GM18517 (cell line): ENCODE data around the gene AMFR.

Experiments
- ATAC-seq: cut with Tn5 transposase; IDR thresholded peaks from one replicate; pipeline ENCODE4 v1.9.1; 2021; ENCODE audit warnings: mild to moderate bottlenecking, moderate library complexity; ENCODE audit not compliant: unreplicated experiment

AMFR gene

DNA sequence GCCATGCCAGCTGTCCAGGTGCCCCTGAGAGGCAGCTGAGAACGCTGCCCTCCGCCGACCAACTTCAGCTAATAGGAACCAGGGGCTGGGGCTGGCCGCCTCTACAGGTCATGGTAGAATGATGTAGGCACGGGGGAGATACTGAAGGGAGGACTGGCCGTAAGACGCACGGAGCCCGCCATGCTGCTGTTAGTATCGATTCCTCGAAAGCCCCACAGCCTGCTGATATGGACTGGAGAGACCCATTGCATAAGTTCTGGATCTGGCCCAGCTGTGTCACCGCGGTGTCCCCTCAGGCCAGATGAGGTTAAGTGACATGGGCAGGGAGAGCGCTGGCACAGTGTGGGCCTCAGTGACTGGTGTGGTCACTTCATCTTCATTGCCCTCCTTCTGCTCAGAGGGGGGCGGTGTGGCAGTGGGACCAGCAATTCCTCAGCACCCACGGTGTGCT, 75.6 kb downstream of the AMFR start:
- ATAC-seq, result no peak

DNA sequence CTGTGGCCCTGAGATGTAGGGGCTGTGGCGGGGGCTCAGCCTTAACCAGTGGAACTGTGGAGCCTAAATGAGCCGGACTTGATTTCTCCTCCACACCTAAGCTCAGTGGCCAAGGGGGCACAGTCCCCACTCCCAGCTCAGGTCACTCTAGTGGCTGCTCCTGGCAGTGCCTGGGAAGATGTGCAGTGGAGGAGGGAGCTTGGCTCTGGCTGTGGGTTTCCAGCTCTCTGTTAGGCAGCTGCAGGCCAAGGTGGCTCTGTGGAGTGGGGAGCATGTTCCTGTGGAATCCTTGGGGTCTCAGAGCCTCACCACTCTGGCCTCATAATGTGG, 76.3 kb downstream of the AMFR start:
- ATAC-seq, result no peak

DNA sequence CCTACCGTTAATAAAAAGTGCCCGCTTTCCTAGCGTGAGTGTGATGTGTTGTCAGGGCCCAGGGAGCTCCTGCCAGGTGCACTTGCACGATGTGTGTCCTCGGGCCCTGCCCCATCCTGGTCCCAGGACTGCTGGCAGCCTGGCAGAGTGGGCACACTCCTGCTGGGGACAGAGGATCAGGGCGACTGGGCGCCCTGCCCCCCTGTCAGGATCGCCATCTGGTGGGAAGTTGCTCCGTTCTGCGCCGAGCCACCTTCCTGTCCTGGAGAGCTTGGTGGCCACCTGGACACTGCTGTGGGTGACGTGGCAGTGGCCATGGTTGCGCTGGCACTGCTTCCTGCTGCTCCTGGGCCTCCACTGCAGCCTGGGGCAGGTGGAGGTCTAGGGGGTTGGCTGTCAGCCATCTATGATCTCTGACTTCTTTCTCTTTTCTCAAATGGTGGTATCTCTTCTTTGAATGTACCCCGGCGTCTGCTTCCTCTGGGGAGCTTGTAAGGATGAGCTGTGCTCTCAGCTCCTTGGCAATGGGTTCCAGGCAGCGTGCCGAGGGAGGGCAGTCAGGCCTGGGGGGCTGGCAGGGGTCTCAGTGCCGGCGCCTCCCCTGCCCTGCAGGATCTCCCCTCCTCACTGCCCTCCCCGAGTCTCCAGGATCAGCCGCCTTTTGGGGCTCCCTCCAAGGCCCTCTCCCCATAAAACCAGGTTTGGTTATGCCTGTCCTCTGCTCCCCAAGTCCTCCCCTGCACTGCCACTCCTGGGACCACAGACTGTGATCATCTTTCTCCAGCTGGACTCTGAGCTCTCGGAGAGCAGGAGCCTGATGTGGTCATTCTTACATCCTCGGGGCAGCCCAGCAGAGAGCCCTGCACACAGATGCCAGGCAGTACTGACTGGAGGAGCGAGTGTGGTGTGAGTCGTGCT, 76.9 kb downstream of the AMFR start:
- ATAC-seq, result no peak

DNA sequence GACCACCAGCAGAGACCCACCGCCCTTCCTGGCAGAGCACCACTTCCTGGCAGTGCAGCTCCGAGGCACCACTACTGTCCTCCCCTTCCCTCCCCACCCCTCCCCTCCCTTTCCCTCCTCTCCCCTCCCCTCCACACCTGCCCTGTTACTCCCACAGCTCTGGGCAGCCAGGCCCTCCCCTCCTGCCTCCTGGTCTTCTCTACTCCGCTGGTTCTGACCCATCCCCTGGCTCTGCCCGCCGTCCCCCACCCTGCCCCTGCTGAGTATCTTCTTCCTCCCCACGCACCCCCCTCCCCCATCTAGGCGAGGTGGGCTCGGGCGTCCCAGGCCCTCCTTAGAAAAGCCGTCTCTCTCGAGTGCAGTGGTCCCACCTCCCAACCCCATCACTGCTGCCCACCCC, 77.7 kb downstream of the AMFR start:
- ATAC-seq, result no peak

DNA sequence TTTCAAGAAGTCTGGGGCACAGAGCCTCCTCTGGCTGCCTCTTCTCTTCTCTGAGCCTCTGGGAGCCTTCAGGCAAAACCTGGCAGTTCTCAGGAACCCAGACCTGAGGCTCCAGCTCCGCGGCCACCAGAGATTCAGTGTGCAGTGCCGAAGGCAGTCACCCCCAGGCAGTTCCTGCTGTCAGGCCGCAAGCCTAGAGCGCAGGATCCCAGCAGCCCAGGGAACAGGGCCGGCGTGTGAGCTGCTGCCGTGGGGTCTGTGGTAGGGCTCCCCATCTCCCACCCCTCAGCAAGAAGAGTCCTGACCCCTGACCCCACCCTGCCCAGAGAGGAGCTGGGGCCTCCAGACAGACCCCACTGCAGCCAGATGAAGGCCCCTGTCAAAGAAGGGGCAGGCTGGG, 78.2 kb downstream of the AMFR start:
- no peak for ATAC-seq

DNA sequence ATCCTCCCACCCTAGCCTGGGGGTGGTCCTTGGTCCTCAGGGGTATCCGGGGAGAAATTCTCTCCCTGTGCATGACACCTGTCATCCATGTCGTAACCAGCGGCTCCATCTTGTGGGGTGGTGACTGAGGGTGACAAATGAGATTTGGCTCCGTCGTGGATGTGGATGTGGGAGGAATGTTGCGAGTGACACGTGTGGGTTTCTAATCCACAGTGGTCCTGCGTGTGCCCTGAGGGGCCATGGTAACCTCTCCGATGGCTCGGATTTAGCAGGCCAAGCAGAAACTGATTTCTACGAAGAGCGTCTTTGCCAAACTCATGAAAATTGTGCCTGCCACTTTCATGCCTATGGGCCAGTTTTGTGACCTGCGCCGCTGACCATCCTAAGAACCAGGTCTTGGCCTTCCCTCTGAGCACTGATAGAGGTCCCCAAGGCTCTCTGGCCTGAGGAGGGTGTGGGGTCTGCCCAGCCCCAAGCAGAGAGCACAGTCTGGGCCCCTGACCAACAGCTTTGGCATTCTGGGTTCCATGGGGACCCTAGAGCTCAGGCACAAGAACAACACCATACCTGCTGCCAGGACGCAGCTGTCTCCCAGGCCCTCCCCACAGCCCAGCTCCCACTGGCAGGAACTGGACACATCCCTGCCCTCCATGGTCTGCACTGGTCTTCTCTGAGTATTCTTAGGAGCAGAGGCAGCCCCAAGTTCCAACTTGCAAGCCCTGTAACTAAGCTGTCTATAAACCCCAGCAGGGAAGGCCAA, 79.0 kb downstream of the AMFR start:
- no peak for ATAC-seq

DNA sequence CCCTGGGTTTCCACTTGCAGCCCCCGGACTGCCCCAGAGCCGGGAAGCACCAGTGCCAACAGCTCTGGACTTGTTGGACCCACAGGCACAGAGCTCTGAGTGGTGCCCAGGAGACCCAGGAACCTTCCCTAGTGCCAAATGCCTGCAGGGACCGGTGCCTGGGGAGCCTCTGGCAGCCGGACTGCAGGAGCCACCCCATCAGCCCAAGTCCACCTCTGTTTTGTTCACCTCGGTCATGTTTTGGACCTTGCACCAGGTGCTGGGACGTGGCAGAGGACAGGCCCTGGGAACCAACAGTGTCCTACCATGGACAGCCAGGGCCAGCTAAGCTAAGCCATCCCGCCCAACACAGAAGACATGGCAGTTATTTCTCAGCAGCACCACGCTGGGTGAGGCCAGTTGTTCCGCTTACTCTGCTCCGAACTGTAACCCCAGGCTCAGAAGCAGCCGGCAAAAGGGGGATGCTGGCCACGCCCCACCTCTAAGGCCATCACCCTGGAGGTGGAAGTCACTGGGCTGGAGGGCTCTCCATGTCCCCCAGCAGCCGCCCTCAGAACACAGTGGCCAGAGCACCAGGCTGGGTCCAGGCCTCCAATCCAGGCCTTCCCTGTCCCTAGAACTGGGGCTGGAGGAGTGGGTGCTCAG, 79.8 kb downstream of the AMFR start:
- no peak for ATAC-seq

DNA sequence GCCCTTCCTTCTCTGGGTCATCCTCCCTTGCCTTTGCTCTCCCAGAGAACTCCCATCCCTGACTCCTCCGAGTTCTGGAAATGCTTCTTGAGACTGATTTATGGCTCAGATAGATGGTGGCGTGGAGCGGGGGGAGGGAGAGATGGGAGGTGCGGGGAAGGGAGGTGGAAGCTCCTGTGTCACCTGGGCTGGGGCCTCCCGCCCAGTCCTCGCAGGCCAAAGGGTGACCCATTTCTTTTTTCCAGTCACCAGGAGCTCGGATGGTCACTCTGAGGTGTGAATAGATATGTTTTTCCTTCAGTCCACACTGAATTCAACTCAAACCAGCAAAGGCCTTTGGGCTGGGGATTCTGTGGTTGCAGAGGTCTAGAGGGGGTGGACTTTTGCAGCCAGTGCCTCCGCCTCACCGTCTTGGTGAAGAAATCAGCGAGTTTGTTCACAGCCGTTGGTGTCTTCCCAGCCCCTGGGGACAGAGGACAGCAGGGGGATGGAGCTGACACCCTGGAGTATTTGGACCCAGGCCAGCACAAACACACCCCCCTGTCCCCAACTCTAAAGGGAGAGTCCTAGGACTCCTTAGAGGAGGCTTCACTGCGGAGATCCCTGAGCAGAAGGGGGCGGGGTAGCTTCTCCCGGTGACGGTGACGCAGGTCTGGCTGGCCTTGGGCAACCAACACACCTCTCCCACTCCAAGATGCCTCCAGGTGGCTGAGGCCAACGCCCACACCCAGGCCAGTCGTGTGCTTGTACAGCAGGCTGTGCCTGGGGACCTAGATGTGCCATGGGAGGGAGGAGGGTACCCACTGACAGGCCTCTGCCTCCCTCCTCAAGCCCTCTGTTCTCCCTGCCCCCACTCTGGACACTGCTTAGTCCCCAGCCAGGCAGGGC, 80.6 kb downstream of the AMFR start:
- ATAC-seq, result no peak

DNA sequence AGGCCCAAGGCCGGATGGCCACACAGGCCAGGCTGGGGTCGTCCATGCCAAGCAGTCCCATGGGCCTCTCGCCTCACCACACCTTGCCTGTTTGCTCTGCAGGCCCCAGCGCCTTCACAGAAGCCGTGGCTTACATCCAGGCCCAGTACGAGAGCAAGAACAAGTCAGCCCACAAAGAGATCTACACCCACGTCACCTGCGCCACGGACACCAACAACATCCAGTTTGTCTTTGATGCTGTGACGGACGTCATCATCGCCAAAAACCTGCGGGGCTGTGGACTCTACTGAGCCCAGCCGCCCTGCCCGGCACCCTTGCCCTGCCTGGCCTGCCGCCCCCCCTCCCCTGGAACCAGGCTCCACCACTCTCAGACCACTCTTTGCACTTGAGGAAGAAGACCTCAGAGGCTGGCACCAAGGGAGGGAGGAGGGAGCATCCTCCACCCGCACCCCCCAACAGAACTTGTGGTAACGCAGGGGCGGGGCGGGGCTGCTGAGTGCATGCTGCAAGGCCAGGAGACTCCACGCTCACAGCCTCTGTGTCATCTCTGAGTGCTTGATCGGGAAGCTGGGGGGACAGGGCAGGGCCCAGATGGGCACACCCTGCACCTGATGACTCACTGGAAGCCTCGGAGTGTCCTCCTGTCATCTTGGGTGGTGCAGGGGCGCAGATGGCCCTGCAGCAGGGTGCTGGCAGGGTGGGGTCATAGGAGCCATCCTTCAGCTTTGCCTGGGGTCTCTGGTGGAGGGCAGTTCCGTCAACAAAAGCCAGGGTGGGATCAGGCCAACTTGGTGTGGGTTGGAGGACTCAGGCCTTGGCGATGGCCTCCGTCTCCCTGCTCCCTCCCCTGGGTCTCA, 81.5 kb downstream of the AMFR start:
- ATAC-seq, result no peak

DNA sequence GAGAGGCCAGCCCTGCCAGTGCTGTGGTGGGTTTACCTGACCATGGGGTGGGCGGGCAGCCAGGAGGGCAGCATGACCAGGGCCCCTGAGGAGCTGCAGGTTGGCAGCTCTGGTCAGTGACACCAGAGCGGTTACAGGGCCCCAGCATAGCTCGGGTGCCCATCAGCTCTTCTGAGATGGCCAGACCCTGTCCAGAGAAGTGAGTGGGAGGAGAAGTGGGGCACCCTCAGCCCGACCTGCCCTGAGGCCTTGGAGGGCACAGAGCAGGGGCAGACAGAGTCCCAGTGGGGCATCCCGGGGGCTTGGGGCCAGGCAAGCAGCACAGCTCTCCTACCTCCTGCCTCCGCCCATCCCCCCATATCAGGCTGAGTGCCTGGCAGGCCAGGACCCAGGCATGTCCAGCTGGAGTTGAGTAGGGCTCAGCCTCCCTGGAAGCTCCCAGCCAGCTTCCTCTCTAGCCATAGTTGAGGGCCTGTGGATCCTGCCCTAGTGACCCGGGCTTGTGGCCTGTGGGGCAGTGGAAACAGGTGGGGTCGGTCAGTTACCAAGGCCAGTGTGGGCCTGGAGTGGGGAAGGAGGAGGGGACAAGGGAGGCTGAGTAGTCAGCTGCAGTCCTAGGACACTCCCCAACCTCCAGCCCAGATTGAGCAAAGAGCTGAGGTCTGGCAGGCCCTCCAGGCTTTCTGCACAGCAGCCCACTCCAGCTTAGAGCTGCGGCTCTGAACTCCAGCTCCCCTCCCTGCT, 83.5 kb downstream of the AMFR start:
- ATAC-seq, result no peak

DNA sequence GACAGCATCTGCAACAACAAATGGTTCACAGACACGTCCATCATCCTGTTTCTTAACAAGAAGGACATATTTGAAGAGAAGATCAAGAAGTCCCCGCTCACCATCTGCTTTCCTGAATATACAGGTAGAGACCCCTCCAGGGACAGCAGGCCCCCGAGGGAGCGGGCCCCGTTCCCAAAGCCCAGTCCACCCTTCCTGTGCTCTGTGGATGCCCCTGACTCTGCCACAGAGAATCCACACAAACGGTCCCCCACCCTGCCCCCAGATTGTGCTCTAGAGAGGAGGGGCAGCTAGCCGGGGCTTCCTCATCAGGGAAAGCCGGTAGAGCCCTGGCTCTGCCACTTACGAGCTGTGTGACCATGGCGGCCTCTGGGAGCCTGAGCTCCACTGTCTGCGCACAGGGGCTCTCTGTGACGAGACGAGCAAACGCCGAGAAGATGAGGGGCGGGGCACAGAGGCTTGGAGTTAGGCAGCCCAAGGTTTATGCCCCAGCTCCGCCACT, 84.4 kb downstream of the AMFR start:
- no peak for ATAC-seq

DNA sequence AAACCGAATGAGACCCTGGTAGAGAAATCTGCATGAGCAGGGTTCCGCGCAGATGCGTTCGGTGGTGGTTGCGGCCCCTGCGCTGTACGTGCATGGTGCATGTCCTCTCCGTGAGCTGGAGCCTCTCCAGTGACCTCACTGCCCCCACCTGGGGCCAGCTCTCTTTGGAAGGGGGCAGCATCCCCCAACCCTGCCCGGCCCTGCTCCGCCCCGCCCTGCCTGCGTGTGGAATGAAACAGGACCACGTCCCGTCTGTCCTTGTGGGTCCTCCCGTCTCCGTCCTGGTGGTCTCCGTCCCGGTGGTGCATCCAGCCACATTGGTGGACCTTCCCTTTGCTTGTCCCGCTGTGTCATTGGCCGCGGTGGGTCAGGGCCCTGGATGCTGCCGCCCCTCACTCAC, 84.9 kb downstream of the AMFR start:
- no peak for ATAC-seq

DNA sequence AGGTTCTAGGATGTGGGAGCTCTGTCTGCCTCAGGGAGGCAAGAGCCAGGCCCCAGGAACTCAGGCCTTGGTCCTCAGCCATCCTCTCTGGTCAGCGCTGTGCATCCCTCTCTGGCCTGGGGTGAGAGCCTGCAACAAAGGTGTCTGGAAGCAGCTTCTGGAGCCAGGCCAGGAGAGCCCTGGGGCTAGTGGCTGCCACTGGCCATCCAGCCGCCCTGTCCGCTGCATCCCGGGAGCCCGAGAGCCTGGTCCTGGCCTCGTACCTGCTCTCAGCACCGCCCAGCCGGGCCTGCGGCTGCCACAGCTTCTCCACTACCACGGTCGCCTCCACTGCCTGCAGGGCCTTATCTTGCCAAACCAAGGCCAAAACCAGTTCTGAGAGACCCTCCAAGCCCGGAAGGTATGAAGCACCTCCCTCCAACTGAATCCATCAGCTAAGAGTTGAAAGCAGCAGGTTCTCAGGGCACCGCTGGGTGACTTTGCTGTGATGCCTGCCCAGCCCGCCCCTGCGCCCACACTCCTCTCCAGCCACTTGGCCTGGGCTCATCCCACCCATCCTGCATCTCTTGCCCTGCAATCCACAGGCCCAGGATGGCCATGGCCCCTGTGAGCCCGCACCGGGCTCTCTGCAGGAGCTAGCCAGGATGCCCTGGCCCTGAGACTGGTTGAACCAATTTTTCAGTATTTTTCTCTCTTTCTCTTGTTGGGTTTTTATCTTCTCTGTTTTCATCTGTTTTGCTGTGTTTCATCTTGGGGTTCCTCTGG, 85.7 kb downstream of the AMFR start:
- ATAC-seq, result no peak

DNA sequence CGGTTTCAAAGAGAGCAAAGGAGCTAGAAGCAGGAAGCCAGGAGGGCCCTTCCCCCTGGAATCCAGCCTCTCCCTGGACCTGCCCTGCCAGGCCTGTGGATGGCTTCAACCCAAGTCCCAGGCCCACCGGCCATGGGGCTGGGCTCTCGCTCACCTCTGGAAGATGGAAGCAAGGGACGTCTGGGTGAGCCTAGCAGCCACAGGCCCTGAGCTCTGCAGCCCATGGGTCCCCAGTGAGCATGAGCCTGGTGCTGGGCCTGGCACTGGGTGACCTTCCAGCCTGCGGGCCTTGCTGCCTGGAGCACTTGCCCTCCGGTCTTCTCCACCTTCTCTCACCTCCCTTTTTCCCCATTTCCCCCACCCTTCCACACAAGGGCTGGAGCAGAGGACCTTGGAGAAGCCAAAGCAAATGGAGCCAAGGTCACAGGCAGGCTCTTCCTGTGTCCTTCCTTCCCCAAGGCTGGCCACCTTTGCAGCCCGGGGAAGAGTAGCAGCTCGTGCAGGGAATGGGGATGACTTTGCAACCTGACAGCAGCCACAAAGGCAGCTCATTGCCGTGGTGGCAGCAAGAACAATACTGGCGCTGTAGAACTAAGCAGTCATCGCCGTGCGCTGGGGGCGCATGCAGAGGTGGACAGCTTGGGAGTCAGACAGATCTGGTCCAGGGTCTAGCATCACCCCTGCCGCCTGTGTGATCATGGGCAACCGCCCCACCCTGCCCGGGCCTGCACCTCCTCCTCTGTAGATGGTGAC, 86.6 kb downstream of the AMFR start:
- no peak for ATAC-seq

DNA sequence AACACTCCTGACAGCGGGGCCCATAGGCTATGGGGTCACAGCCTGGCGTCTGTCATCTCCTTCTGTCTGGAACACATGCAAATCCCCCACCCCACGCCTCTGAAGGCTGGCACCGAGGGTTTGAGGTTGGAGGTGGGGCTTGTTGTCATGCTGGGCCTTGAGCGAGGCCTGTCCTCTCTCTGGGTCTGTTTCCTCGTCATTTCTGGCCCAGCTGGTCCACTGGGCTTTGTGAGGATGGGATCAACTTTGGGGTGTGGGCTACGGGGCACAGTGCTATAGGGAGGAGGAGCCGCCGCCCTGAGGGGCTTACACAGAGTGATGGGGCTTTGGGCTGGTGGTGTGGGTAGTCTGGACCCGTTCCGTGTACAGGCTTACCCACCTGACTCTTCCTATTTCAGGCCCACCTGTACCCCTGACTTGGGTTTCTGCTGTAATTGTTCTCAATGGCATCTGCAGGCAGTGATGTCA, 87.5 kb downstream of the AMFR start:
- no peak for ATAC-seq

DNA sequence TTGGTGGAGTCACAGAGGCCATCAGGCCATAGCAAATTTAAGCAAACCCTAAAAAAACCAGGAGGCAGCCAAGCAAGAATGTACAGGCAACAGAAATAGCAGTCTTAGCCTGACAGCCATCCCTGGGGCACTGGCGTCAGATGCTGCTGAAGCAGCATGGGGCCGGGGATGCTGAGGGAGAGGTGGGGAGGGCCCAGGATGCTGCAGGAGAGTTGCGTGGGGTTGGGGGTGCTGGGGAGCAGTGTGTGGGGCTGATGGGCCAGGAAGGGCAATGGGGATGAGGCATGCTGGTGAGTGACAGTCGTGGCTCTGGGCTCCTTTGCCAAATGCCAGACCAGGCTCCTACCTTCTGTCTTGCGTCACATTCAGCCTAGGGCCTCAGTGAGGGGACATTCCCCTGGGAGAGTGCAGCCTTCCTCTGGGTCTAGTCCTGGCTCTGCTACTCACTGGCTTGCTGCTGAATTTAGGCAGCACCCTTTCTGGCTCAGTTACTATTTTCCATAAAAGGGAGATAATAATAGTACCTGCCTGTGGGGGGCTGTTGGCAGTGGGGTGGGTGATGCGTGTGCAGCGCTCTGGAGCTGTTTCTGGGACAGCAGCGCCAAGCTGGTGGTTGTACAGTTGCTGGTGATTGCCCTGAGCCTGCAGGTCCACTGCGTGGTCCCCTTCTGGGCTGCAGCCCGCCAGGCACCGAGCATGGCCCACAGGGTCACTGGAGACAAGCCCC, 88.1 kb downstream of the AMFR start:
- no peak for ATAC-seq

DNA sequence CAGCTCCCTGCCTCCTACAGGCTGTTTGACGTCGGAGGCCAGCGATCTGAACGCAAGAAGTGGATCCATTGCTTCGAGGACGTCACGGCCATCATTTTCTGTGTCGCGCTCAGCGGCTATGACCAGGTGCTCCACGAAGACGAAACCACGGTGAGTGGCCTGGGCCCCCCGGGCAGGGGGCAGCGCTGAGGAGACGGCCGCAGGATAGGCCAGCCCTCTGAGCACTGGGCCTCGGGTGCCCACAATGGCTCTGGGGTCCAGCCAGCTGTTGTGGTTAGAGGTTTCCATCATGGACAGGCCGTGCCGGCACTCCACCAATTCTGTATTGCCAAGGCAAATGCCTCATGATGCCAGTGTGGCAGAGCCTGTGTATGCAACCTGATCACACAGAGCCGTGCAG, 88.6 kb downstream of the AMFR start:
- no peak for ATAC-seq
